ENCODE data around the gene GGN.

The GGN gene

GRCh38 chr19:38336638-38337359 lies 51.0 kb downstream of the GGN start:
- TF ChIP-seq, protein P1, sequence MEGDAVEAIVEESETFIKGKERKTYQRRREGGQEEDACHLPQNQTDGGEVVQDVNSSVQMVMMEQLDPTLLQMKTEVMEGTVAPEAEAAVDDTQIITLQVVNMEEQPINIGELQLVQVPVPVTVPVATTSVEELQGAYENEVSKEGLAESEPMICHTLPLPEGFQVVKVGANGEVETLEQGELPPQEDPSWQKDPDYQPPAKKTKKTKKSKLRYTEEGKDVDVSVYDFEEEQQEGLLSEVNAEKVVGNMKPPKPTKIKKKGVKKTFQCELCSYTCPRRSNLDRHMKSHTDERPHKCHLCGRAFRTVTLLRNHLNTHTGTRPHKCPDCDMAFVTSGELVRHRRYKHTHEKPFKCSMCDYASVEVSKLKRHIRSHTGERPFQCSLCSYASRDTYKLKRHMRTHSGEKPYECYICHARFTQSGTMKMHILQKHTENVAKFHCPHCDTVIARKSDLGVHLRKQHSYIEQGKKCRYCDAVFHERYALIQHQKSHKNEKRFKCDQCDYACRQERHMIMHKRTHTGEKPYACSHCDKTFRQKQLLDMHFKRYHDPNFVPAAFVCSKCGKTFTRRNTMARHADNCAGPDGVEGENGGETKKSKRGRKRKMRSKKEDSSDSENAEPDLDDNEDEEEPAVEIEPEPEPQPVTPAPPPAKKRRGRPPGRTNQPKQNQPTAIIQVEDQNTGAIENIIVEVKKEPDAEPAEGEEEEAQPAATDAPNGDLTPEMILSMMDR (IDR thresholded peaks at IDR 0.05; ENCODE audit: insufficient read depth, low read depth, low read length, missing control alignments), result no peak
- H3K4me3 ChIP-seq (ENCODE audit: low read length), result peak overlapping the region; percentile 86
- DNase-seq (ENCODE audit: low read depth), result peak; percentile 99

GRCh38 chr19:38335949-38336637 lies 51.7 kb downstream of the GGN start:
- DNase-seq (ENCODE audit: low read depth), result peak; percentile 99
- H3K4me3 ChIP-seq (ENCODE audit: low read length), result peak overlapping the region; percentile 86
- TF ChIP-seq, protein P1 (IDR thresholded peaks at IDR 0.05; ENCODE audit: insufficient read depth, low read depth, low read length, missing control alignments), result no peak
